HG02938 (cell line): ENCODE results near the gene CCDC170.

Source experiments
- ATAC-seq: cut with Tn5 transposase; IDR thresholded peaks from one replicate; pipeline ENCODE4 v1.9.1; 2021; ENCODE audit warnings: mild to moderate bottlenecking, moderate library complexity; ENCODE audit not compliant: unreplicated experiment

Gene CCDC170

GRCh38 chr6:151616600-151616999 is 122.8 kb downstream of the CCDC170 start:
- ATAC-seq: no peak

DNA sequence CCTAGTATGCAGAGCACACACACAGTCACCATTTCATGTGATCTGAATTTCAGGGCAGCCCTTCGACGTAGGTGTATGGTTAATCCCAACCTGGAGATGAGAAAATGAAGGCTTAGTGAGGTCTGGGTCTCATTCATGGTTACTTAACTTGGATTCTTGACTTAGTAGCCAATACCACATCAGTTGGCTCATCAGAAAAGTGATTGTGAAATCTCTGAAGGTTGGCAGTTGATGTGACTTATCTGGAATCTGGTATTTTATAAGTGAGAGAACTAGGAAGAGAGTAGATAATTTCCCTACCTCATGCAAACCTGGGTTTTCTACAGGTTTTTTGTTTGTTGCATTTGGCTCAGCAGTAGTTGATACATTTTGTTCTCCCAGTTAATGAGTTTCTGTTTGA is 123.7 kb downstream of the CCDC170 start:
- no peak for ATAC-seq

DNA sequence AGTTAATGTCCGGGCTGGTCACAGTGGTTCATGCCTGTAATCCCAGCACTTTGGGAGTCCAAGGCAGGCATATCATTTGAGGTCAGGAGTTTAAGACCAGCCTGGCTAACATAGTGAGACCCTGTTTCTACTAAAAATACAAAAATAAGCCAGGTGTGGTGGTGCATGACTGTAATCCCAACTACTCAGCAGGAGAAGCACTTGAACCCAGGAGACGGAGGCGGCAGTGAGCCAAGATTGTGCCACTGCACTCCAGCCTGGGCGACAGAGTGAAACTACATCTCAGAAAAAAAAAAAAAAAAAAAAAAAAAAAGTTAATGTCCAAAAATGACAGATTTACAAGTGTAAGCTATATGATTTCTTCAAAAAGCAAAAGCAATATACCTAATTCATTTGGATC is 124.9 kb downstream of the CCDC170 start:
- no peak for ATAC-seq

DNA sequence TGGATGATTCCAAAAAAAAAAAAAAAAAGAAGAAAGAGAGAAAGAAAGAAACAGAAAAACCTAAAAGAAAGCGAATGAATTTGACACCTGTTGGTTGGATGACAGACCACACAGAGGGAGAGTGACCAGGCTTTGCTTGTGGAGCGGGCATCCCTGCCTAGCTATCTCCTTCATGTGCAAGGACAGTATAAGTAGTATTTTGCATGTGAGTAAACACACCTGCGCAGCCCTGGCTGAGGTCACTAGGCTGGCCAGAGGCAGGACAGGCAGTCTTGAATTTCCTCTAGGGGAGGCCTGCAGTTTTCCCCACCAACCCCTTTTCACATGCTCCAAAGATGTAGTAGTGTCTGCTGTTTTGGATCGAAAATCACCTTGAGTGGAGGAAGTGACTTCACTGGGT is 126.4 kb downstream of the CCDC170 start:
- no peak for ATAC-seq

- ATAC-seq: no peak
Measured at GRCh38 chr6:151624071-151624470, 130.3 kb downstream of the CCDC170 start.

DNA sequence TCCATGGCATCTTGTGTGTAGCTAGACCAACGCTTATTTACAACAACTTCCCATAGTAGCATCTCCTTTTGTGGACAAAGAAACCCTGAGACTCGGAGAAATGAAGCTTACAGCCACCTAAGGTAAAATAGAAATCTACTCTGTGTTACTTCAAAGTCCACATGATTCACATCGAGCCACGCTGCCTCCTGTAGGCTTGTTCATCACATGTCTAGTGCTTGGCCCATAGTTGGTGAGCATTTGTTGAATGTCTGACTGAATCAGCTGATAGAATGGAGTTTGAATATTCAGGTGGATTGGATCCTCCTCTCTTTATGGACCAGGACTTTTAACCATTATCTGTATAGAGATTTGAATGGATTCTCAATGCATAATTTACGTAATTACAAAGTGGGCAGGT is 130.7 kb downstream of the CCDC170 start:
- no peak for ATAC-seq

GRCh38 chr6:151624900-151625536 is 131.2 kb downstream of the CCDC170 start:
- ATAC-seq: no peak

GRCh38 chr6:151627689-151628444 is 134.1 kb downstream of the CCDC170 start:
- peak; percentile 86 for ATAC-seq

- no peak for ATAC-seq
Measured at GRCh38 chr6:151629791-151630190, 136.0 kb downstream of the CCDC170 start.

- ATAC-seq: no peak
Measured at GRCh38 chr6:151630387-151630786, 136.6 kb downstream of the CCDC170 start.

- ATAC-seq: no peak
Measured at GRCh38 chr6:151630991-151631655, 137.3 kb downstream of the CCDC170 start.

DNA sequence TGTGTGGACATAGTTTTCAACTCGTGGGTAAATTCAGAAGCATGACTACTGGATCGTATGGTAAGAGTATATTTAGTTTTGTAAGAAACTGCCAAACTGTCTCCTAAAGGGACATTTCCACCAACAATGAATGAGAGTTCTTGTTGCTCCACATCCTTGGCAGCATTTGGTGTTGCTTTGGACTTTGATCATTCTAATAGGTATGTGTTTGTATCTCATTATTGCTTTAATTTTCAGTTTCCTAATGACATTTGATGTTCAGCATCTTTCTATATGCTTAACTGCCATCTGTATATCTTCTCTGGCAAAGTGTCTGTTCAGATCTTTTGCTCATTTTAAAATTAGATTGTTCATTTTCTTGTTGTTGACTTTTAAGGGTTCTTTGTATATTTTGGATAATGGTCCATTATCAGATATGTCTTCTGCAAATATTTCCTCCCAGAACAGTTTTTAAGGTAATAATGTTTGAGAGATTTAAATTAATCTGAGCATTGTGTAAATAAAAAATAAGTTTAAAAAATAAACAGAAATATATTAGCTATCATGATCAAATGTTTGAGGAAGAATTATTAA is 138.7 kb downstream of the CCDC170 start:
- no peak for ATAC-seq

DNA sequence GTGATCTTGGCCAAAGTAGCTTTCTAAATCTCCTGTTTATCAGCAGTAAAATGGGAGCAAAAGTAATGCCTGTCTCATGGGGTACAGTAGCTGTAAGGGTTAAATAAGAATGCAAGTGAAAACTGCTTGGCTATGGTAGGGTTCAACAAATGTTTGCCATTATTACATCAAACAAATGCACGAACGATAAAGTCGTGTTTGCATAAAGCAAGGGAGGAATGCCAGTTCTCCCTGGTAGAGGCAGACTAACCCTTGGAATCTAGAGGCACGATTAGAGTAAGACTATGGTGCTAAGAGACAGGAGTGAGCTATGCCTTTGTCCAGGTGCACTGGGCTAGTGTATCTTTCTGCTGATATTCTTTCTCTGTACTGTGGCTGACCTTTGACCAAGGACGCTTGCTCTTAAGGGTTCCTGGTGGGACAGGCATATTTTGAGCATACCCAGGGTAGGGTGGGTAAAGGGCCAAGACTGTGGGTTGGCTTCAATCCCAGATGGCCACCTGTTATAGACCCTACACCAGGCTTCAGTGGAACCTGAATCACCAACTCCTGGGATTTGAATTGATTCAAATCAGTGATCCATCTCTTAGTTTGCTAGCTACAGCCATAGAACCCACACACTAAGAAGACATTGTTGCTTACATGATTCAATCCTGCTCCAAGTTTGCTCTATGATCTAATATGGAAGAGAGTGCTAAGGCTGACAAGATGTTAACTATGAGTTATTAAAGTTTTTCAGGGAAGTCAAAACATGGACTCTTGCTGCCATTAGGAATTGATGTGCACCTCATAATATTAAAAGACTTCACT is 139.9 kb downstream of the CCDC170 start:
- ATAC-seq: no peak

GRCh38 chr6:151634336-151634720 is 140.5 kb downstream of the CCDC170 start:
- ATAC-seq: no peak

- ATAC-seq: no peak
Measured at GRCh38 chr6:151635741-151636140, 141.9 kb downstream of the CCDC170 start.

GRCh38 chr6:151637814-151638213 is 144.0 kb downstream of the CCDC170 start:
- no peak for ATAC-seq

DNA sequence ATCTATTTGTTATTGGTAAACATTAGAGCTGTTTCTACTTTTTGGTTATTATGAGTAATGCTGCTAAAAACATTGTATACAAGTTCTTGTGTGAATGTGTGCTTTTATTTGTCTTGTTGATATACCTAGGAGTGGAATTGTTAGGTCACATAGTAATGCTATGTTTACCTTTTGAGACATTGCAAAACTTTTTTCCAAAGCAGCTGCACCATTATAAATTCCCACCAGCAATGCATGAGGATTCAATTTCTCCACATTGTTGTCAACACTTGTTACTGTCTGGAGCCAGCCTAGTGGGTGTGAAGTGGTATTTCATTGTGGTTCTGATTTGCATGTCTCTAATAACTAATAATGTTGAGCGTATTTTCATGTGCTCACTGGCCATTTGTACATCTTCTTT is 145.9 kb downstream of the CCDC170 start:
- no peak for ATAC-seq

GRCh38 chr6:151641028-151641427 is 147.2 kb downstream of the CCDC170 start:
- ATAC-seq: no peak

GRCh38 chr6:151647976-151648639 is 154.3 kb downstream of the CCDC170 start:
- no peak for ATAC-seq

DNA sequence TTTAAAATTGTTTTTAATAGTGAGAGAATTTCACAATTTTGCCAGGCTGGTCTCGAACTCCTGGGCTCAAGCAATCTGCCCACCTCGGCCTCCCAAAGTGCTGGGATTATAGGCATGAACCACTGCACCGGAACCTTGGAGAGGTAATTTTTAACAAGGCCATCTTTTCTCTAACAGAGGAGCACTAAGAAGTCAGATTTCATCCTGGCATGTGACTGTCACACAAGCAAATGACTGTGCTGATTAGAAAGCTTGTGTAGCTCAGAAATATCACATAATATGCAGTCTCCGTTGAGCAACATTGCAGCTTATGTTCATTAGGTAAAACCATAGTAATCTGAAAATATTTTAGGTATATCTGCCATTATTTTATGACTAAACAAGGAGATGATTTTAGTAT is 156.0 kb downstream of the CCDC170 start:
- ATAC-seq: no peak
